ENCODE measurements around the gene WDR81. TPM values are rescaled to one million over a fixed set of nuclear protein-coding genes. Genes with fewer than 3 reads are reported as not detected.
A peak's percentile ranks its signal among the peaks of the same experiment; 100 is the strongest.
"Not testable (repeated sequence)": the region's sequence is repeated elsewhere in the genome, so short reads cannot be mapped to it uniquely, and the experiment has no call there.

WDR81 gene
- total and polyA plus RNA-seq, 11 donors = 7.2 to 29.0 (median 9.3) TPM

DNA sequence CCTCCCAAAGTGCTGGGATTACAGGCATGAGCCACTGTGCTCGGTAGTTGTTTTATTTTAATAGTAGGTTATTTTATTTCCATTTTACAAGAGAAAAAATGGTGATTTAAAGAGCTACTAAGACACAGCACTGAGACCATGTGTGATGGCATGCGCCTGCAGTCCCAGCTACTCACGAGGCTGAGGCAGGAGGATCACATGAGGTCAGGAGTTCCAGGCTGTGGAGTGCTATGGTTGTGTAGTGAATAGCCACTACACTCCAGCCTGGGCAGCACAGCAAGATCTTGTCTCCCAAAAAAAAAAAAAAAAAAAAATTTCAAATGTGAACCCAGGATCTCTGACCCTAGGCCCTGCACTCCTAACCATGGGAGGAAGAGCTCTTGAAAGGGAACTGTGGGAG is 41.1 kb downstream of the WDR81 start:
- peaks cover 0 to 58% (median 14%) of the 10 kb centered on the region in 12 donors for H3K4me1 ChIP-seq
- DNase-seq (no peak), ATAC-seq (no peak)
- no peaks in the 10 kb centered on the region for H3K27me3 ChIP-seq
- TF ChIP-seq, protein P1, sequence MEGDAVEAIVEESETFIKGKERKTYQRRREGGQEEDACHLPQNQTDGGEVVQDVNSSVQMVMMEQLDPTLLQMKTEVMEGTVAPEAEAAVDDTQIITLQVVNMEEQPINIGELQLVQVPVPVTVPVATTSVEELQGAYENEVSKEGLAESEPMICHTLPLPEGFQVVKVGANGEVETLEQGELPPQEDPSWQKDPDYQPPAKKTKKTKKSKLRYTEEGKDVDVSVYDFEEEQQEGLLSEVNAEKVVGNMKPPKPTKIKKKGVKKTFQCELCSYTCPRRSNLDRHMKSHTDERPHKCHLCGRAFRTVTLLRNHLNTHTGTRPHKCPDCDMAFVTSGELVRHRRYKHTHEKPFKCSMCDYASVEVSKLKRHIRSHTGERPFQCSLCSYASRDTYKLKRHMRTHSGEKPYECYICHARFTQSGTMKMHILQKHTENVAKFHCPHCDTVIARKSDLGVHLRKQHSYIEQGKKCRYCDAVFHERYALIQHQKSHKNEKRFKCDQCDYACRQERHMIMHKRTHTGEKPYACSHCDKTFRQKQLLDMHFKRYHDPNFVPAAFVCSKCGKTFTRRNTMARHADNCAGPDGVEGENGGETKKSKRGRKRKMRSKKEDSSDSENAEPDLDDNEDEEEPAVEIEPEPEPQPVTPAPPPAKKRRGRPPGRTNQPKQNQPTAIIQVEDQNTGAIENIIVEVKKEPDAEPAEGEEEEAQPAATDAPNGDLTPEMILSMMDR (IDR thresholded peaks at IDR 0.05) = no peak
- TF ChIP-seq POLR2A (IDR thresholded peaks at IDR 0.05) = no peak
- no peak overlapping the region for H3K4me3 ChIP-seq
- H3K27ac ChIP-seq = peak overlapping the region in 5 of 12 donors; percentile 9 to 34 (median 17)
- 88 to 93% (median 90%) methylated on average over 3 of the region's 3 CpGs for WGBS, 4 donors
- H3K9me3 ChIP-seq = no peaks in the 10 kb centered on the region
- peaks cover 0 to 18% (median 0%) of the 10 kb centered on the region in 9 donors for H3K36me3 ChIP-seq
- intact Hi-C loops (cut with DNase I) = no loop called here

GRCh38 chr17:1766382-1767135 is 42.1 kb downstream of the WDR81 start:
- DNase-seq (peak in 1 of 5 donors; percentile 42), ATAC-seq (no peak)
- Histone ChIP-seq H3K27me3 (no peaks in the 10 kb centered on the region), H3K4me3 (no peak overlapping the region), H3K9me3 (no peaks in the 10 kb centered on the region), H3K36me3 (peaks cover 0 to 26% (median 0%) of the 10 kb centered on the region in 9 donors), H3K4me1 (peaks cover 0 to 58% (median 14%) of the 10 kb centered on the region in 12 donors), H3K27ac (peak overlapping the region in 4 of 12 donors; percentile 0 to 52 (median 26))
- intact Hi-C loops (cut with DNase I) = no loop called here
- TF ChIP-seq, protein P1 (IDR thresholded peaks at IDR 0.05) = no peak
- TF ChIP-seq POLR2A (IDR thresholded peaks at IDR 0.05) = no peak
- WGBS, 4 donors = 70 to 77% (median 72%) methylated on average over 20 to 21 of the region's 21 CpGs

- TF ChIP-seq POLR2A (IDR thresholded peaks at IDR 0.05) = no peak
- TF ChIP-seq, protein P1 (IDR thresholded peaks at IDR 0.05) = no peak
- H3K27me3 ChIP-seq = no peaks in the 10 kb centered on the region
- H3K4me3 ChIP-seq = no peak overlapping the region
- H3K4me1 ChIP-seq = peaks cover 0 to 54% (median 14%) of the 10 kb centered on the region in 12 donors
- WGBS, 4 donors = 87 to 95% (median 89%) methylated on average over 10 to 12 of the region's 12 CpGs
- H3K36me3 ChIP-seq = peaks cover 0 to 34% (median 0%) of the 10 kb centered on the region in 9 donors
- ATAC-seq (no peak), DNase-seq (no peak)
- intact Hi-C loops (cut with DNase I) = no loop called here
- H3K9me3 ChIP-seq = no peaks in the 10 kb centered on the region
- no peak overlapping the region for H3K27ac ChIP-seq
Measured at GRCh38 chr17:1767358-1767757, 42.9 kb downstream of the WDR81 start.

DNA sequence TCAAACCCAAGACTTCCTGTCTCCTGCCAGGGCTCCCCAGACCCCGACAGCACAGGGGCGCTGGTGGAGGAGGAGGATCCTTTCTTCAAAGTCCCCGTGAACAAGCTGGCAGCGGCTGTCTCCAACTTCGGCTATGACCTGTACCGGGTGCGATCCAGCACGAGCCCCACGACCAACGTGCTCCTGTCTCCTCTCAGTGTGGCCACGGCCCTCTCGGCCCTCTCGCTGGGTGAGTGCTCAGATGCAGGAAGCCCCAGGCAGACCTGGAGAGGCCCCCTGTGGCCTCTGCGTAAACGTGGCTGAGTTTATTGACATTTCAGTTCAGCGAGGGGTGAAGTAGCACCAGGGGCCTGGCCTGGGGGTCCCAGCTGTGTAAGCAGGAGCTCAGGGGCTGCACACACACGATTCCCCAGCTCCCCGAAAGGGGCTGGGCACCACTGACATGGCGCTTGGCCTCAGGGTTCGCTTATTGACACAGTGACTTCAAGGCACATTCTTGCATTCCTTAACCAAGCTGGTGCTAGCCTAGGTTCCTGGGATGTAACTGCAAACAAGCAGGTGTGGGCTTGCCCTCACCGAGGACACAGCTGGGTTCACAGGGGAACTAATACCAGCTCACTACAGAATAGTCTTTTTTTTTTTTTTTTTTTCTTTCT is 45.4 kb downstream of the WDR81 start:
- intact Hi-C loops (cut with DNase I) = no loop called here
- no peak for DNase-seq
- H3K27ac ChIP-seq = no peak overlapping the region
- peaks cover 0 to 54% (median 5%) of the 10 kb centered on the region in 9 donors for H3K36me3 ChIP-seq
- H3K4me3 ChIP-seq = no peak overlapping the region
- no peaks in the 10 kb centered on the region for H3K9me3 ChIP-seq
- peaks cover 0 to 49% (median 11%) of the 10 kb centered on the region in 12 donors for H3K4me1 ChIP-seq
- 32 to 56% (median 47%) methylated on average over 12 to 21 of the region's 21 CpGs for WGBS, 4 donors
- ATAC-seq = no peak
- H3K27me3 ChIP-seq = no peaks in the 10 kb centered on the region
- TF ChIP-seq POLR2A (IDR thresholded peaks at IDR 0.05) = no peak
- TF ChIP-seq, protein P1 (IDR thresholded peaks at IDR 0.05) = no peak

- Histone ChIP-seq H3K27ac (peak overlapping the region in 9 of 12 donors; percentile 2 to 58 (median 42)), H3K4me1 (peaks cover 0 to 31% (median 7%) of the 10 kb centered on the region in 12 donors), H3K36me3 (peaks cover 0 to 75% (median 31%) of the 10 kb centered on the region in 9 donors)
- H3K9me3 ChIP-seq; intact Hi-C loops (cut with DNase I); H3K27me3 ChIP-seq; H3K4me3 ChIP-seq; DNase-seq: not testable (repeated sequence)
- peak in 3 of 4 donors; percentile 26 to 48 (median 33) for ATAC-seq
- WGBS, 4 donors = 80 to 87% (median 82%) methylated on average over 12 of the region's 12 CpGs
Measured at GRCh38 chr17:1773000-1773695, 48.6 kb downstream of the WDR81 start.

Data from heart left ventricle (tissue), 16 donors.